ENCODE data around the gene KCNJ5.

- no peak for TF ChIP-seq CTCF (IDR thresholded peaks at IDR 0.05)
- TF ChIP-seq POLR2A (IDR thresholded peaks at IDR 0.05), result no peak
- TF ChIP-seq POLR2AphosphoS5 (IDR thresholded peaks at IDR 0.05; ENCODE audit: insufficient read depth in 1 of 2, low read depth in 1 of 2), result no peak
These were observed 23.9 kb upstream of the KCNJ5 start, which contains the start of gene KCNJ1 for GRCh38 chr11:128867277-128867676.

All from vagina (tissue), 2 donors.